HG03280 (cell line): ENCODE measurements around the gene WBP1L.
"Not testable (repeated sequence)": the region's sequence is repeated elsewhere in the genome, so short reads cannot be mapped to it uniquely, and the experiment has no call there.

Experiments
- ATAC-seq: cut with Tn5 transposase; IDR thresholded peaks from one replicate; pipeline ENCODE4 v1.9.1; 2021; ENCODE audit warnings: mild to moderate bottlenecking, moderate library complexity; ENCODE audit not compliant: unreplicated experiment

The WBP1L gene

GRCh38 chr10:102802920-102803534, 59.3 kb downstream of the WBP1L start:
- ATAC-seq: no peak

GRCh38 chr10:102804382-102805055, 60.8 kb downstream of the WBP1L start:
- ATAC-seq: no peak

GRCh38 chr10:102808380-102808779, 64.6 kb downstream of the WBP1L start:
- no peak for ATAC-seq

GRCh38 chr10:102811346-102811745, 67.6 kb downstream of the WBP1L start:
- ATAC-seq: no peak

- no peak for ATAC-seq
Measured at GRCh38 chr10:102812231-102812876, 68.6 kb downstream of the WBP1L start.

- no peak for ATAC-seq
Measured at GRCh38 chr10:102813017-102813541, 69.3 kb downstream of the WBP1L start.

- ATAC-seq: no peak
Measured at GRCh38 chr10:102813734-102814452, 70.1 kb downstream of the WBP1L start.

- ATAC-seq: no peak
Measured at GRCh38 chr10:102814453-102814871, 70.7 kb downstream of the WBP1L start.

GRCh38 chr10:102814873-102815661, 71.3 kb downstream of the WBP1L start:
- no peak for ATAC-seq

GRCh38 chr10:102815790-102816549, 72.2 kb downstream of the WBP1L start:
- no peak for ATAC-seq

GRCh38 chr10:102817175-102817574, 73.4 kb downstream of the WBP1L start:
- ATAC-seq: no peak

- ATAC-seq: no peak
Measured at GRCh38 chr10:102819054-102819453, 75.3 kb downstream of the WBP1L start.

GRCh38 chr10:102820008-102820407, 76.3 kb downstream of the WBP1L start:
- ATAC-seq: not testable (repeated sequence)

- ATAC-seq: no peak
Measured at GRCh38 chr10:102822222-102822621, 78.5 kb downstream of the WBP1L start.

- ATAC-seq: no peak
Measured at GRCh38 chr10:102824664-102825063, 80.9 kb downstream of the WBP1L start.

- no peak for ATAC-seq
Measured at GRCh38 chr10:102826148-102826796, 82.5 kb downstream of the WBP1L start.

- no peak for ATAC-seq
Measured at GRCh38 chr10:102827597-102827975, 83.8 kb downstream of the WBP1L start.

- no peak for ATAC-seq
Measured at GRCh38 chr10:102831322-102832071, 87.7 kb downstream of the WBP1L start.

- no peak for ATAC-seq
Measured at GRCh38 chr10:102832248-102832647, 88.5 kb downstream of the WBP1L start.
